ENCODE results near the gene ERCC1. TPM values are rescaled to one million over a fixed set of nuclear protein-coding genes. Genes with fewer than 3 reads are reported as not detected.
"Not testable (repeated sequence)": the region's sequence is repeated elsewhere in the genome, so short reads cannot be mapped to it uniquely, and the experiment has no call there.

The ERCC1 gene
- total RNA-seq, 1 donor from 2014 or later = 63.1 TPM

- DNase-seq = peak; percentile 56
These were observed 4.9 kb upstream of the ERCC1 start for GRCh38 chr19:45428384-45429231.

- peak; percentile 97 for DNase-seq
These were observed 708 bp upstream of the ERCC1 start for GRCh38 chr19:45424191-45425058.

- DNase-seq = no peak
These were observed 606 bp downstream of the ERCC1 start for GRCh38 chr19:45423033-45423588.

- DNase-seq = no peak
These were observed 1.7 kb downstream of the ERCC1 start for GRCh38 chr19:45421947-45422498.

GRCh38 chr19:45420871-45421270, 2.8 kb downstream of the ERCC1 start:
- DNase-seq = no peak

- DNase-seq = no peak
These were observed 3.4 kb downstream of the ERCC1 start for GRCh38 chr19:45420356-45420755.

- no peak for DNase-seq
These were observed 3.8 kb downstream of the ERCC1 start for GRCh38 chr19:45419895-45420294.

- DNase-seq = no peak
These were observed 4.3 kb downstream of the ERCC1 start for GRCh38 chr19:45419396-45419795.

- no peak for DNase-seq
These were observed 4.9 kb downstream of the ERCC1 start for GRCh38 chr19:45418802-45419201.

GRCh38 chr19:45417151-45417550, 6.6 kb downstream of the ERCC1 start:
- no peak for DNase-seq

- no peak for DNase-seq
These were observed 9.2 kb downstream of the ERCC1 start for GRCh38 chr19:45414468-45414867.

GRCh38 chr19:45413497-45413896, 10.2 kb downstream of the ERCC1 start:
- no peak for DNase-seq

GRCh38 chr19:45410330-45410729, 13.4 kb downstream of the ERCC1 start:
- DNase-seq = not testable (repeated sequence)

GRCh38 chr19:45409557-45409920, 14.2 kb downstream of the ERCC1 start:
- no peak for DNase-seq

GRCh38 chr19:45408830-45409556, 14.7 kb downstream of the ERCC1 start:
- DNase-seq = no peak

- no peak for DNase-seq
These were observed 15.6 kb downstream of the ERCC1 start for GRCh38 chr19:45408121-45408520.

GRCh38 chr19:45407585-45407984, 16.1 kb downstream of the ERCC1 start:
- not testable (repeated sequence) for DNase-seq

- DNase-seq = no peak
These were observed 16.7 kb downstream of the ERCC1 start for GRCh38 chr19:45407091-45407375.

GRCh38 chr19:45406226-45407090, 17.3 kb downstream of the ERCC1 start, which contains the start of gene POLR1G:
Gene POLR1G (plus strand): TSS chr19:45406644. CDS start chr19:45406697, 53 bp downstream.
- DNase-seq = peak; percentile 83

GRCh38 chr19:45405435-45406225, 18.1 kb downstream of the ERCC1 start:
- peak; percentile 93 for DNase-seq

Measured in dermis blood vessel endothelial cell (primary cell).